Measurements from ENCODE around the gene GINS2. TPM values are rescaled to one million over a fixed set of nuclear protein-coding genes. Genes with fewer than 3 reads are reported as not detected.

The GINS2 gene
- total RNA-seq, 1 experiment from 2014 or later: 52.7 TPM

DNA sequence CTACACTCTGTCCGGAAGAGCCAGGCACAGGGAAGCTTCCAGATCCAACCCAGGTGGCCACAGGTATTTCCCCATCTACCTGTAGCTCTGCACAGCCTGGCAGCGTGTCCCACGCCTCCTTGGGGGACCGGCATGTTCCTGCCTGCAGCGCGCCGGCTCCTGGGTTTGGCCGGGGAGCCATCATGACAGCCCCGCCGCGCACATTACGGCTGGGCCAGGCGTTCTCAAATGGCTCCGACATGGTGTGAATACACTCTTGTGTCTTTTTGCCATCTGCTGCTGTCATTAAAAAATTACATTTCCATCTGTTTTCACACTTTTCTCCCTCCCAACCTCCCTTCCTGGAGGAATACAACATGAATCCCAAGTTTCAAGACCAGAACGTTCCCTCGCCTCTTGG, 8.0 kb upstream of the GINS2 start:
- no peak overlapping the region for H3K4ac ChIP-seq (ENCODE audit: low read depth, low read length)
- H3K14ac ChIP-seq (ENCODE audit: insufficient read depth, low read length): no peak overlapping the region
- H3K9ac ChIP-seq (ENCODE audit: extremely low read depth, insufficient read length, low read length): no peak overlapping the region
- no peak overlapping the region for H2BK20ac ChIP-seq (ENCODE audit: low read depth, low read length, poor library complexity, severe bottlenecking)
- no peak overlapping the region for H3K18ac ChIP-seq (ENCODE audit: insufficient read length, low read depth, low read length)
- WGBS (ENCODE audit: extremely low coverage, insufficient read length, low lambda C conversion rate): no CpG with 5 or more reads among the region's 16 CpGs
- H3K56ac ChIP-seq (ENCODE audit: insufficient read length, low read depth, low read length): no peak overlapping the region
- H3K27me3 ChIP-seq (ENCODE audit: insufficient read depth, low read length): no peaks in the 10 kb centered on the region
- no peaks in the 10 kb centered on the region for H3K79me1 ChIP-seq (ENCODE audit: insufficient read depth, low read depth, low read length, poor library complexity, severe bottlenecking)
- no peak overlapping the region for H3K23ac ChIP-seq (ENCODE audit: insufficient read length, low read depth, low read length)
- no peak overlapping the region for H4K91ac ChIP-seq (ENCODE audit: insufficient read length, low read depth, low read length)
- no peak overlapping the region for H2BK15ac ChIP-seq (ENCODE audit: low read depth, low read length)
- Mint-ChIP-seq H3K27ac (no peak overlapping the region), H3K4me1 (peaks cover 9 to 14% of the 10 kb centered on the region in 2 experiments), H3K36me3 (ENCODE audit: insufficient read depth in 1 of 3, low read depth in 3 of 3) (no peaks in the 10 kb centered on the region), H3K9me3 (no peaks in the 10 kb centered on the region; a peak in 1 of 5 replicates), H3K27me3 (ENCODE audit: low read depth) (peaks cover 26% of the 10 kb centered on the region), H3K4me3 (no peak overlapping the region)
- no peak overlapping the region for H3K4me2 ChIP-seq (ENCODE audit: insufficient read depth, insufficient read length, low read length)
- no peaks in the 10 kb centered on the region for H3K9me3 ChIP-seq (ENCODE audit: control insufficient read depth, low read depth, low read length)
- H2BK5ac ChIP-seq (ENCODE audit: insufficient read length, low read length): no peak overlapping the region
- peaks cover 3% of the 10 kb centered on the region; the same call in 1 of the 2 replicates for H3K4me1 ChIP-seq (ENCODE audit: insufficient read depth, low read length)
- no peak for DNase-seq
- H2AFZ ChIP-seq (ENCODE audit: low read length): no peak overlapping the region
- H2BK120ac ChIP-seq (ENCODE audit: low read depth, low read length, poor library complexity, severe bottlenecking): no peak overlapping the region
- no peak for TF ChIP-seq CTCF (conservative IDR thresholded peaks at IDR 0.05)
- H3K27ac ChIP-seq (ENCODE audit: insufficient read length, low read depth, low read length): no peak overlapping the region
- no peaks in the 10 kb centered on the region for H3K79me2 ChIP-seq (ENCODE audit: insufficient read depth, low read length)
- H2AK5ac ChIP-seq (ENCODE audit: insufficient read length, low read length): no peak overlapping the region
- no peak overlapping the region for H3T11ph ChIP-seq (ENCODE audit: low read length)
- H4K8ac ChIP-seq (replicated peaks; ENCODE audit: insufficient read length, low read depth, low read length): no peak overlapping the region
- H4K5ac ChIP-seq (ENCODE audit: insufficient read length, low read depth, low read length): no peak overlapping the region
- H4K20me1 ChIP-seq (ENCODE audit: control insufficient read depth, insufficient read depth, insufficient read length): no peaks in the 10 kb centered on the region
- peaks cover 4% of the 10 kb centered on the region for H3K23me2 ChIP-seq (ENCODE audit: insufficient read length, low read depth, low read length, poor library complexity, severe bottlenecking)
- no peak overlapping the region for H2BK12ac ChIP-seq (ENCODE audit: insufficient read length, low read depth, low read length)
